ENCODE measurements around the gene ZFYVE19.

- TF ChIP-seq EZH2 (IDR thresholded peaks at IDR 0.05; ENCODE audit: borderline replicate concordance, low read depth, low read length, severe bottlenecking): no peak
- no peak for TF ChIP-seq CTCF (IDR thresholded peaks at IDR 0.05; ENCODE audit: borderline replicate concordance, extremely low read depth, low read length, poor library complexity, severe bottlenecking)
These were observed 21.1 kb upstream of the ZFYVE19 start for GRCh38 chr15:40785814-40786213.
